ENCODE measurements around the gene SAMD11. TPM values are rescaled to one million over a fixed set of nuclear protein-coding genes. Genes with fewer than 3 reads are reported as not detected.

Gene SAMD11
- polyA plus RNA-seq, 1 of the 3 experiments (the other 2 are of a cell fraction), result 2.1 TPM

DNA sequence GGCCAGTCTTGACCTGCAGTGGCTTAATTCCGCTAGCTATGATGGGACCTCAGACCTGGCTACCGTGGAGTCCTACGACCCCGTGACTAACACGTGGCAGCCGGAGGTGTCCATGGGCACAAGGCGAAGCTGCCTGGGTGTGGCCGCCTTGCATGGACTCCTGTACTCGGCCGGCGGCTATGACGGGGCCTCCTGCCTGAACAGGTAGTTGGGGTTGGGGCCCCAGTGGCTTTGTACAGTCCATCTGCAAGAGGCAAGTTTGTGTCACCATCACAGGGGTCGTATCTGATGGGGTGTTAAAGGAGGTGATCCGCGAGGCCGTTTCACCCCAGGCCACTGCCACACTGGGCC lies 39.6 kb downstream of the SAMD11 start:
- TF ChIP-seq RCOR1 (IDR thresholded peaks at IDR 0.05; ENCODE audit: low read length), result no peak
- no peak for TF ChIP-seq FOXM1 (IDR thresholded peaks at IDR 0.05; ENCODE audit: low read depth)
- TF ChIP-seq SIN3A (IDR thresholded peaks at IDR 0.05; ENCODE audit: borderline replicate concordance, low read depth, low read length), result no peak
- TF ChIP-seq RFX5 (IDR thresholded peaks at IDR 0.05; ENCODE audit: low read length), result no peak
- TF ChIP-seq GATA2 (CRISPR knock-in tag; IDR thresholded peaks at IDR 0.05), result no peak
- no peak for TF ChIP-seq RAD21 (IDR thresholded peaks at IDR 0.05; ENCODE audit: low read length)
- TF ChIP-seq, protein P1, sequence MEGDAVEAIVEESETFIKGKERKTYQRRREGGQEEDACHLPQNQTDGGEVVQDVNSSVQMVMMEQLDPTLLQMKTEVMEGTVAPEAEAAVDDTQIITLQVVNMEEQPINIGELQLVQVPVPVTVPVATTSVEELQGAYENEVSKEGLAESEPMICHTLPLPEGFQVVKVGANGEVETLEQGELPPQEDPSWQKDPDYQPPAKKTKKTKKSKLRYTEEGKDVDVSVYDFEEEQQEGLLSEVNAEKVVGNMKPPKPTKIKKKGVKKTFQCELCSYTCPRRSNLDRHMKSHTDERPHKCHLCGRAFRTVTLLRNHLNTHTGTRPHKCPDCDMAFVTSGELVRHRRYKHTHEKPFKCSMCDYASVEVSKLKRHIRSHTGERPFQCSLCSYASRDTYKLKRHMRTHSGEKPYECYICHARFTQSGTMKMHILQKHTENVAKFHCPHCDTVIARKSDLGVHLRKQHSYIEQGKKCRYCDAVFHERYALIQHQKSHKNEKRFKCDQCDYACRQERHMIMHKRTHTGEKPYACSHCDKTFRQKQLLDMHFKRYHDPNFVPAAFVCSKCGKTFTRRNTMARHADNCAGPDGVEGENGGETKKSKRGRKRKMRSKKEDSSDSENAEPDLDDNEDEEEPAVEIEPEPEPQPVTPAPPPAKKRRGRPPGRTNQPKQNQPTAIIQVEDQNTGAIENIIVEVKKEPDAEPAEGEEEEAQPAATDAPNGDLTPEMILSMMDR (IDR thresholded peaks at IDR 0.05), result no peak
- TF ChIP-seq FOXJ3 (CRISPR knock-in tag; IDR thresholded peaks at IDR 0.05), result no peak
- TF ChIP-seq, protein P2, sequence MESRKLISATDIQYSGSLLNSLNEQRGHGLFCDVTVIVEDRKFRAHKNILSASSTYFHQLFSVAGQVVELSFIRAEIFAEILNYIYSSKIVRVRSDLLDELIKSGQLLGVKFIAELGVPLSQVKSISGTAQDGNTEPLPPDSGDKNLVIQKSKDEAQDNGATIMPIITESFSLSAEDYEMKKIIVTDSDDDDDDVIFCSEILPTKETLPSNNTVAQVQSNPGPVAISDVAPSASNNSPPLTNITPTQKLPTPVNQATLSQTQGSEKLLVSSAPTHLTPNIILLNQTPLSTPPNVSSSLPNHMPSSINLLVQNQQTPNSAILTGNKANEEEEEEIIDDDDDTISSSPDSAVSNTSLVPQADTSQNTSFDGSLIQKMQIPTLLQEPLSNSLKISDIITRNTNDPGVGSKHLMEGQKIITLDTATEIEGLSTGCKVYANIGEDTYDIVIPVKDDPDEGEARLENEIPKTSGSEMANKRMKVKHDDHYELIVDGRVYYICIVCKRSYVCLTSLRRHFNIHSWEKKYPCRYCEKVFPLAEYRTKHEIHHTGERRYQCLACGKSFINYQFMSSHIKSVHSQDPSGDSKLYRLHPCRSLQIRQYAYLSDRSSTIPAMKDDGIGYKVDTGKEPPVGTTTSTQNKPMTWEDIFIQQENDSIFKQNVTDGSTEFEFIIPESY (IDR thresholded peaks at IDR 0.05; ENCODE audit: borderline replicate concordance, low read depth), result no peak
- TF ChIP-seq MEF2A (IDR thresholded peaks at IDR 0.05; ENCODE audit: borderline replicate concordance, low read depth), result no peak
- TF ChIP-seq FOSL2 (IDR thresholded peaks at IDR 0.05; ENCODE audit: borderline replicate concordance, low read depth), result no peak
- no peak for TF ChIP-seq TEAD4 (IDR thresholded peaks at IDR 0.05; ENCODE audit: borderline replicate concordance, insufficient read depth)
- TF ChIP-seq, protein P3, sequence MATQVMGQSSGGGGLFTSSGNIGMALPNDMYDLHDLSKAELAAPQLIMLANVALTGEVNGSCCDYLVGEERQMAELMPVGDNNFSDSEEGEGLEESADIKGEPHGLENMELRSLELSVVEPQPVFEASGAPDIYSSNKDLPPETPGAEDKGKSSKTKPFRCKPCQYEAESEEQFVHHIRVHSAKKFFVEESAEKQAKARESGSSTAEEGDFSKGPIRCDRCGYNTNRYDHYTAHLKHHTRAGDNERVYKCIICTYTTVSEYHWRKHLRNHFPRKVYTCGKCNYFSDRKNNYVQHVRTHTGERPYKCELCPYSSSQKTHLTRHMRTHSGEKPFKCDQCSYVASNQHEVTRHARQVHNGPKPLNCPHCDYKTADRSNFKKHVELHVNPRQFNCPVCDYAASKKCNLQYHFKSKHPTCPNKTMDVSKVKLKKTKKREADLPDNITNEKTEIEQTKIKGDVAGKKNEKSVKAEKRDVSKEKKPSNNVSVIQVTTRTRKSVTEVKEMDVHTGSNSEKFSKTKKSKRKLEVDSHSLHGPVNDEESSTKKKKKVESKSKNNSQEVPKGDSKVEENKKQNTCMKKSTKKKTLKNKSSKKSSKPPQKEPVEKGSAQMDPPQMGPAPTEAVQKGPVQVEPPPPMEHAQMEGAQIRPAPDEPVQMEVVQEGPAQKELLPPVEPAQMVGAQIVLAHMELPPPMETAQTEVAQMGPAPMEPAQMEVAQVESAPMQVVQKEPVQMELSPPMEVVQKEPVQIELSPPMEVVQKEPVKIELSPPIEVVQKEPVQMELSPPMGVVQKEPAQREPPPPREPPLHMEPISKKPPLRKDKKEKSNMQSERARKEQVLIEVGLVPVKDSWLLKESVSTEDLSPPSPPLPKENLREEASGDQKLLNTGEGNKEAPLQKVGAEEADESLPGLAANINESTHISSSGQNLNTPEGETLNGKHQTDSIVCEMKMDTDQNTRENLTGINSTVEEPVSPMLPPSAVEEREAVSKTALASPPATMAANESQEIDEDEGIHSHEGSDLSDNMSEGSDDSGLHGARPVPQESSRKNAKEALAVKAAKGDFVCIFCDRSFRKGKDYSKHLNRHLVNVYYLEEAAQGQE (IDR thresholded peaks at IDR 0.05; ENCODE audit: low read depth, low read length), result no peak
- TF ChIP-seq SMC3 (IDR thresholded peaks at IDR 0.05; ENCODE audit: low read depth, low read length), result no peak
- no peak for TF ChIP-seq RXRA (IDR thresholded peaks at IDR 0.05; ENCODE audit: borderline replicate concordance, low read depth)
- TF ChIP-seq CHD2 (IDR thresholded peaks at IDR 0.05; ENCODE audit: low read length, partially characterized antibody), result no peak
- no peak for TF ChIP-seq MXI1 (IDR thresholded peaks at IDR 0.05; ENCODE audit: low read depth, low read length)
- TF ChIP-seq MAX (IDR thresholded peaks at IDR 0.05; ENCODE audit: low read depth), result no peak
- POLR2A ChIA-PET, result no interaction called here
- Histone ChIP-seq H3K4me1 (ENCODE audit: control insufficient read depth in 1 of 2, insufficient read depth in 2 of 2, low read depth in 1 of 2, low read length in 1 of 2) (peaks cover 0 to 7% of the 10 kb centered on the region in 2 experiments; a peak in 1 of 4 replicates), H3K27ac (ENCODE audit: low read depth in 2 of 2, low read length in 1 of 2) (no peak overlapping the region), H3F3A (replicated peaks; ENCODE audit: insufficient read depth) (no peaks in the 10 kb centered on the region), H3K4me2 (no peak overlapping the region), H3K9ac (no peak overlapping the region), H3K9me2 (no peaks in the 10 kb centered on the region), H4K20me1 (ENCODE audit: insufficient read depth) (no peaks in the 10 kb centered on the region), H3K27me3 (ENCODE audit: insufficient read depth) (no peaks in the 10 kb centered on the region), H3K9me3 (no peaks in the 10 kb centered on the region), H3K4me3 (ENCODE audit: low read depth in 2 of 2, low read length in 1 of 2) (no peak overlapping the region), H3K36me3 (replicated peaks in 1 of 2; ENCODE audit: control insufficient read depth in 1 of 2, insufficient read depth in 2 of 2, low read length in 1 of 2) (peaks cover 0 to 14% of the 10 kb centered on the region in 2 experiments), H3K79me2 (ENCODE audit: insufficient read depth) (peaks cover 8% of the 10 kb centered on the region), H2AFZ (ENCODE audit: low read depth) (no peak overlapping the region)
- CTCF ChIA-PET, result interaction anchor here (1.2 to 2.3 kb wide), 3 partner anchors 13 to 58 kb away, joined by 3 to 8 read pairs (median 3); no protein-coding TSS in a partner anchor
- no CpG with 5 or more reads among the region's 16 CpGs for WGBS (ENCODE audit: low lambda C conversion rate)
- no peak for DNase-seq
